RPMI7951 (cell line): ENCODE data around the gene CDHR3. TPM values are rescaled to one million over a fixed set of nuclear protein-coding genes. Genes with fewer than 3 reads are reported as not detected.

ENCODE experiments used
- DNase-seq: peaks from one replicate; pipeline ENCODE4 v3.0.0-alpha.2; 2012; ENCODE audit warnings: low read depth
- total RNA-seq: library from RNA; depleted of rRNA; stranded (reverse); fragments of >200 nt; shearing (Covaris generic); gene quantifications from 2 replicates; pipeline ENCODE4 v1.2.3, GENCODE V29; 2014

The CDHR3 gene
- total RNA-seq, 1 experiment from 2014 or later = 1.3 TPM

GRCh38 chr7:106064771-106065574 lies 101.9 kb downstream of the CDHR3 start:
- peak; percentile 99 for DNase-seq

DNA sequence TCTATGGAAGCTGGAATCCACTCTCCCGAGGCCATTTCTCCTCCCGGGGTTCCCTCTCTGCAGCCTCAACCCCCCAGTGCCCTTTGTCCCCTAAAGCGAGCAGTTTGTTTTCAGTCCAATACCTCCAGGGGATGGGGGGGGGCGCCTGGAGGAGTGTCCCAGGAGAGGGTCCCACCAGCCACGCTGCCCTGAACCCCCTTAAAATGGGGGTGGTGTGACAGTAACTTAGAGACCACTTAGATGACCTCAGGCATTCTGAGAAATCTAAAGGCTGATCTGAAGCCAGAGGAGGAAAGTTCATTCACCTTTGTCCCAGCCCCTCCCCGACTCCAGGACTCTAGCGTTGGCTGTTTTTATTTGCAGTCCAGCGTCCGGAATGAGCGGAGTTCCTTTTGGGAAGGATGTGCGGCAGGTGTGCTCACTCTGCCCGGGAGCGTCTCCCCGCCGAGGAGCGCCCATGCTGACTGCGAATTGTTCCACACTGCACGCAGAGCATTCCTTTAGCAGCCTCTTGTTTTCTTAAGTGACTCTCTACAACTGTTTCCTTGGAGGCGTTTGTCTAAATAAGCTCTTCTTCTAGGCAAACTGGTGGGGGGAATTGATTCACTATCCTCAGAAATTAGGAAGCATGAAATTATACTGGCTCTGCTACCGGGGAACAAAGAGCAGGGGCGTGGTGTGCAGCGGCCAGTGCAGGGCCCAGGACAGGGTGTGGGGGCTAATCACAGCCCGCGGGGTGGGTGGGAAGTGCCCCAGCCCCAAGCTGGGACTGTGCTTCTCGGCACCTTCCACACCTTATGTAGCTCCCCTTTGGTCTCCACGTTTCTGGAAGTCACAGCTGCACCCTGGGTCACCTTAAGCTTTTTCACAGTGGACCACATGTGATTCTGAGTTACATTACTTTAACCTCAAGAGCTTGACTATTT lies 102.8 kb downstream of the CDHR3 start:
- DNase-seq = peak; percentile 33

- no peak for DNase-seq
Observed at GRCh38 chr7:106067678-106068077, 104.6 kb downstream of the CDHR3 start.

- DNase-seq = no peak
Observed at GRCh38 chr7:106068538-106068961, 105.5 kb downstream of the CDHR3 start.

GRCh38 chr7:106068986-106069385 lies 105.9 kb downstream of the CDHR3 start:
- no peak for DNase-seq

GRCh38 chr7:106069471-106070200 lies 106.6 kb downstream of the CDHR3 start:
- DNase-seq = no peak

GRCh38 chr7:106070201-106070551 lies 107.1 kb downstream of the CDHR3 start:
- no peak for DNase-seq

GRCh38 chr7:106070567-106071254 lies 107.6 kb downstream of the CDHR3 start:
- no peak for DNase-seq

DNA sequence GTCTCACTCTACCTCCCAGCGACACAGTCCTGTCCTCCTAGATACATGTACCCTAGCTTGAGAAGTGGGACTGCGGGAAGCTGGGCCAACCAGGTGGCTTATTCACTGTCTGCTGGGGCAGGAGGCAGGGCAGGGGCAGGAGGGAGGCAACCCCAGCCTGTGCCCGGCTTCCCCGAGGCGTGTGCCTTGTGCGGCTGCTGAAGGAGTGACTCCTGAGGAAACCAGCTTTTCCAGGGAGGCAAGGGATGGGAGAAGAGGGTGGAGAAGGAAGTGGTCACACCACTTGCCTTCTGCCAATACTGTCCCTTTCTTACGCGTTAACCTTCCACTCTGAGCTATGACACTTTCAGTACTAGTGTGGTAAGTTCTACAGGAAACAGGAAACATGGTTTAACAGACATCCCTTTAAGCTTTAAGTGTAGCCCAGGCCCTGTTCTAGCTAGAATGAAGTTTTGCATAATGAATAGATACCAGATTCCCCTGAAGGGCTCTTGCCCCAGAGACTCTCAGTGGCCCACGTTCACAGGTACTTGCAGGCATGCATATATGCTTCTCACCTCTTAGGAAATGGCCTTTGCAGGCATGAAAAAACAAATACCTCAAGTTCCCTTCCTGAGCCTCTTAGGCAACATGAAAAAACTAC lies 108.4 kb downstream of the CDHR3 start:
- DNase-seq = peak; percentile 73

GRCh38 chr7:106071999-106072714 lies 109.1 kb downstream of the CDHR3 start:
- DNase-seq = no peak

DNA sequence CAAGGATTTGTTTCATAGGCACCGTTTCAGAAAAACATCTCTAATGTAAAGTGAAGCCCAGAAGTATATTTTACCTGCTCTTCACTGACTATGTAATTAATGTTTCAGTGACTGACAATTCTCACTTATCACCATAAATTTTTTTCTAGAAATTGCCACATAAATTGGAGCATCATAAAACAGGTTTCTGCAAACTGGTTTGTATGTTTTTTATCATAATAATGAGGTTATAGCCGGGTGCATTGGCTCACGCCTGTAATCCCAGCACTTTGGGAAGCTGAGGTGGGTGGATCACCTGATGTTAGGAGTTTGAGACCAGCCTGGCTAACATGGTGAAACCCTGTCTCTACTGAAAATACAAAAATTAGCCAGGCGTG lies 109.6 kb downstream of the CDHR3 start:
- DNase-seq = no peak

DNA sequence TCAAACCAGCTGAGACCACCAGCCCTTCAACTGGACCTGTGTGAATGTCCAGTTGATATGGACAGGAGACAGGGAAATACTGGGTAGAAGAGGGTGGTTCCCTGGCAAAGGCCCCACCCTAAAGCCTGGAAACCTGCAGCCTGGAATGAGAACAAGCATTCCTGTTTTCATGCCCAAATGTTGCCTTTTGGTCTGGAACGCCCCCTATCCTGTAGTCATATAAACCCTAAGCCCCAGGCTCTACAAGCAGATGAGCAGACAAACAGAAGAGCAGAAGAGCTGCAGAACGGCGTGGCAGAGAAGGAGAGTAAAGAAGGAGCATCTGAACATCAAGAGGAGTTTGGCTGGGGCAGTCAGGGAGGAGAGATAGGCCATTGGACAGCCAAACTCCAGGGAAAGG lies 110.6 kb downstream of the CDHR3 start:
- DNase-seq = no peak

DNA sequence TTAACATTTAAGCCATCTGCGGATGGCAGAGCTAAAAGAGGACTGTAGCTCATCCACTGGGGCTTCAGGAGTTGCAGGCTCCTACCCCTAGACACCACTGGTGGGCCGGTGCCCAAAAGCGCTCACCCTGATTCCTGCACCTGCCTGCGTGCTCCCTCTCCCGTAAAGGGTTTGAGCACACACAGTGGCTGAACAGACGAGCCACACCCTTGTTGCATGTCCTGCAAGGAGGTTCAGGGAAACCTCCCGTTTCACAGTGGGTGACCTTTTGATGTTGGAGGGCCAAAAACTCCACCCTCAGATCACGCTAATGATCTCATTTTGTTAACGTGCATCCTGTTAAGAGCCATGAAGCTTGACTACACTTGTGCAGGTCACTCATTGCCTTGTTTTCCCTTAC lies 111.2 kb downstream of the CDHR3 start:
- no peak for DNase-seq

DNA sequence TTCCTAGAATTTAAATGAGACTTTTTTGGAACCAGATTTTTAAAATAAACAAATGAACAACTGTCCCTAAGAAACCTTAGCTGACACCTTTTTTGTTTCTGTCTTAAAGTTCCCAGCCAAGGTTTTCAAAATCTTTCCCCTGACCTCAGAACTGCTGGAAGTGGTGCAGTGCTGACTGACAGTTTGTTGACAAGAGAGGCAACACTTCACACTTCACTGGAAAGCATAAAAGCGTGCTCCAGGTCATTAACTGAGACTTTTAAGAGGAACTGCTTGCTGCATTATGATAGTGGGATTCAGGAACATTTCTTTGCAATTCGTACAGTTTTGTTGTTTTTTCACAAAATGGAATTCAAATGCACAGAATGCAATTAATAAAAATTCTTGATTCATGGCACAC lies 112.9 kb downstream of the CDHR3 start:
- no peak for DNase-seq

DNA sequence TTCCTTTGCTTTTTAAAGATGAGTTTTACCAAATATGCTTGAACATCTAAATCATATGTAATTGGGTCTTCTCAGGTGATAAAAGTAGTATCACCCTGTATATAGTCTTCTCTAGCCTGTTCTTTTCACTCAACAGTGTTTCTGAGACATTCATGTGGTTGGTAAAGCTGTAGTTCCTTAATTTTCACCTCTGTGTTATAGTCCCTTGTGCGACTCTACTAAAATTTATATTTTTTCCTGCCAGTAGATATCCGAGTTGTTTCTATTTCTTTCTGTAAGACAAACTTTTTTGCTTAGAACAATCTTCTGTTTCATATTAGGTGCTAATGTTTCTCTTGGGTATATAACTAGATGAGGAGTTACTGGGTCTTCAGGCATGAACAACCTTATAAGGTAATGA lies 113.5 kb downstream of the CDHR3 start:
- DNase-seq = no peak

GRCh38 chr7:106080300-106080987 lies 117.4 kb downstream of the CDHR3 start:
- DNase-seq = no peak

DNA sequence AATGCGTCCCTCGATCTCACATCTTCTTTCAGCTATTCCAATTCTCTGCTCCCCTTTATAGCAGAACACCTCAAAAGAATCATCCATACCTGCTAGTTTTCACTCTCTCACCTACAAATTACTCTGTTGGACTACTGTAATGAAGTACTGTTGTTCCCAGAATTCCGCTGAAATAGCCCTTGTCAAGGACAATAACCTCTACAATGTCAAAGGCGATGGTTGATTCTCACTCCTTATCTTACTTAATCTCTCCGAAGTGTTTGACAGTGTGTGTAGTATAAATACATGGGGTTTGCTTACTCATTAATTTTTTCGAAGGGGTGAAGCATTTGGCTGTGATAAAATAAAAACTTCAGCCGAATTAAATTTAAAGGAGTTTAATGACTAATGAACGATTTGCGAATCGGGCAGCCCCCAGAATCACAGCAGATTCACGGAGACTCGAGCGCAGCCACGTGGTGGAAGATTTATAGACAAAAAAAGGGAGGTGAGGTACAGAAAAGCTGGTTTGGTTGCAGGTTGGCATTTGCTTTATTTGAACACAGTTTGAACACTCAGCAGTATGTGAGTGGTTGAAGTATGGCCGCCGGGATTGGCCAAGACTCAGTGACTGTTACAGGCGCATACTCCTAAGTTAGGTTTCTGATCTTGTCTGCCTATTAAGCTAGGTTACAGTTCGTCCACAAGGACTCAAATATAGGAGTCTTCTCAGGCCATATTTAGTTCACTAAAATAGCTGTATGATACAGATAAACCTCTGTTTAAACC lies 119.2 kb downstream of the CDHR3 start:
- no peak for DNase-seq
